K562 (cell line): ENCODE data around the gene CD151.

ENCODE experiments used
- BRF2 ChIP-seq: IDR thresholded peaks from 3 replicates; pipeline ENCODE4 v1.6.1; 2011; ENCODE audit warnings: borderline replicate concordance, mild to moderate bottlenecking; ENCODE audit not compliant: insufficient read length, insufficient read depth
- EZH2 ChIP-seq: IDR thresholded peaks from 2 replicates; pipeline ENCODE4 v1.6.1; 2012; ENCODE audit warnings: low read depth, mild to moderate bottlenecking, inconsistent platforms, low read length, borderline replicate concordance
- HDAC2 ChIP-seq: fragments of 450-650 bp; IDR thresholded peaks from 2 replicates; pipeline ENCODE4 v1.6.1; 2016; ENCODE audit warnings: mild to moderate bottlenecking
- HMG20A ChIP-seq: fragments of 450-650 bp; formaldehyde crosslinking; conservative IDR thresholded peaks from 2 replicates; pipeline ENCODE4 v1.4.0; 2020; ENCODE audit warnings: mild to moderate bottlenecking, mixed read lengths
- KLF16 ChIP-seq: IDR thresholded peaks from 2 replicates; pipeline ENCODE4 v1.6.1; 2016; ENCODE audit warnings: antibody characterized with exemption
- POLR2A ChIP-seq: fragments of 450-650 bp; conservative IDR thresholded peaks from 2 replicates; pipeline ENCODE4 v1.6.1; 2016
- POLR2AphosphoS5 ChIP-seq: IDR thresholded peaks from 2 replicates; pipeline ENCODE4 v1.6.1; 2011; ENCODE audit warnings: mild to moderate bottlenecking, low read depth, low read length, moderate library complexity; ENCODE audit not compliant: control insufficient read depth, insufficient read depth
- RFX5 ChIP-seq: IDR thresholded peaks from 2 replicates; pipeline ENCODE4 v1.6.1; 2011; ENCODE audit warnings: low read depth, mild to moderate bottlenecking, improper control_type of control experiment, low read length
- TAL1 ChIP-seq: fragments of 450-650 bp; IDR thresholded peaks from 2 replicates; pipeline ENCODE4 v1.6.1; 2016; ENCODE audit warnings: mild to moderate bottlenecking
- TBP ChIP-seq: optimal IDR thresholded peaks from 2 replicates; pipeline ENCODE3; 2011; ENCODE audit warnings: low read depth, low read length, improper control_type of control experiment
- TEAD4 ChIP-seq, 2 experiments: sonication (generic) in 1 of 2; formaldehyde crosslinking in 1 of 2; IDR thresholded peaks; 2 replicates each; pipeline versions ENCODE4 v1.6.1 to v1.8.0; 2012 to 2022; ENCODE audit warnings: borderline replicate concordance in 1 of 2, inconsistent platforms in 1 of 2, low read length in 1 of 2, mild to moderate bottlenecking in 1 of 2, missing genetic modification reagents in 1 of 2
- TF ChIP-seq, protein P1 (sequence below), 2 experiments: fragments of 450-650 bp in 1 of 2; sonication (generic) in 1 of 2; formaldehyde crosslinking in 1 of 2; IDR thresholded peaks in 1 of 2; conservative IDR thresholded peaks in 1 of 2; 2 replicates each; pipeline versions ENCODE4 v1.6.1 to v1.8.1; 2016 to 2023; ENCODE audit warnings: mild to moderate bottlenecking in 2 of 2, moderate library complexity in 2 of 2, inconsistent platforms in 1 of 2, missing genetic modification reagents in 1 of 2
- TF ChIP-seq, protein P2 (sequence below): fragments of 450-650 bp; formaldehyde crosslinking; conservative IDR thresholded peaks from 2 replicates; pipeline ENCODE4 v1.4.0; 2022; ENCODE audit warnings: mild to moderate bottlenecking, missing genetic modification characterization
- TF ChIP-seq, protein P3 (sequence below), 3 experiments: IDR thresholded peaks in 2 of 3; conservative IDR thresholded peaks in 1 of 3; 2 replicates each; pipeline ENCODE4 v1.5.1; 2011 to 2012; ENCODE audit warnings: low read length in 3 of 3, mild to moderate bottlenecking in 3 of 3, control low read depth in 2 of 3, improper control_type of control experiment in 1 of 3, inconsistent platforms in 1 of 3, low read depth in 1 of 3, mixed read lengths in 1 of 3, moderate library complexity in 1 of 3; ENCODE audit not compliant: insufficient read depth in 2 of 3

- TF ChIP-seq, protein P1, sequence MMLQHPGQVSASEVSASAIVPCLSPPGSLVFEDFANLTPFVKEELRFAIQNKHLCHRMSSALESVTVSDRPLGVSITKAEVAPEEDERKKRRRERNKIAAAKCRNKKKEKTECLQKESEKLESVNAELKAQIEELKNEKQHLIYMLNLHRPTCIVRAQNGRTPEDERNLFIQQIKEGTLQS (IDR thresholded peaks at IDR 0.05): no peak
- TF ChIP-seq, protein P1 (CRISPR knock-in tag; conservative IDR thresholded peaks at IDR 0.05): no peak
- TF ChIP-seq POLR2AphosphoS5: no peak
- TF ChIP-seq, protein P2, sequence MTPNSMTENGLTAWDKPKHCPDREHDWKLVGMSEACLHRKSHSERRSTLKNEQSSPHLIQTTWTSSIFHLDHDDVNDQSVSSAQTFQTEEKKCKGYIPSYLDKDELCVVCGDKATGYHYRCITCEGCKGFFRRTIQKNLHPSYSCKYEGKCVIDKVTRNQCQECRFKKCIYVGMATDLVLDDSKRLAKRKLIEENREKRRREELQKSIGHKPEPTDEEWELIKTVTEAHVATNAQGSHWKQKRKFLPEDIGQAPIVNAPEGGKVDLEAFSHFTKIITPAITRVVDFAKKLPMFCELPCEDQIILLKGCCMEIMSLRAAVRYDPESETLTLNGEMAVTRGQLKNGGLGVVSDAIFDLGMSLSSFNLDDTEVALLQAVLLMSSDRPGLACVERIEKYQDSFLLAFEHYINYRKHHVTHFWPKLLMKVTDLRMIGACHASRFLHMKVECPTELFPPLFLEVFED (CRISPR knock-in tag): no peak
- no peak for TF ChIP-seq KLF16
- TF ChIP-seq, protein P3, sequence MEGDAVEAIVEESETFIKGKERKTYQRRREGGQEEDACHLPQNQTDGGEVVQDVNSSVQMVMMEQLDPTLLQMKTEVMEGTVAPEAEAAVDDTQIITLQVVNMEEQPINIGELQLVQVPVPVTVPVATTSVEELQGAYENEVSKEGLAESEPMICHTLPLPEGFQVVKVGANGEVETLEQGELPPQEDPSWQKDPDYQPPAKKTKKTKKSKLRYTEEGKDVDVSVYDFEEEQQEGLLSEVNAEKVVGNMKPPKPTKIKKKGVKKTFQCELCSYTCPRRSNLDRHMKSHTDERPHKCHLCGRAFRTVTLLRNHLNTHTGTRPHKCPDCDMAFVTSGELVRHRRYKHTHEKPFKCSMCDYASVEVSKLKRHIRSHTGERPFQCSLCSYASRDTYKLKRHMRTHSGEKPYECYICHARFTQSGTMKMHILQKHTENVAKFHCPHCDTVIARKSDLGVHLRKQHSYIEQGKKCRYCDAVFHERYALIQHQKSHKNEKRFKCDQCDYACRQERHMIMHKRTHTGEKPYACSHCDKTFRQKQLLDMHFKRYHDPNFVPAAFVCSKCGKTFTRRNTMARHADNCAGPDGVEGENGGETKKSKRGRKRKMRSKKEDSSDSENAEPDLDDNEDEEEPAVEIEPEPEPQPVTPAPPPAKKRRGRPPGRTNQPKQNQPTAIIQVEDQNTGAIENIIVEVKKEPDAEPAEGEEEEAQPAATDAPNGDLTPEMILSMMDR (IDR thresholded peaks at IDR 0.05 in 2 of 3, conservative IDR thresholded peaks at IDR 0.05 in 1 of 3; ENCODE audit: insufficient read depth in 2 of 3, low read depth in 1 of 3, low read length in 3 of 3): no peak
- no peak for TF ChIP-seq TEAD4 (IDR thresholded peaks at IDR 0.05; ENCODE audit: low read length)
- TF ChIP-seq TEAD4 (CRISPR knock-in tag; IDR thresholded peaks at IDR 0.05; ENCODE audit: borderline replicate concordance): no peak
- TF ChIP-seq TBP: no peak
- no peak for TF ChIP-seq EZH2
- TF ChIP-seq HDAC2: no peak
- no peak for TF ChIP-seq POLR2A
- TF ChIP-seq BRF2: no peak
- no peak for TF ChIP-seq HMG20A
- no peak for TF ChIP-seq TAL1
- TF ChIP-seq RFX5: no peak
Observed at GRCh38 chr11:868394-868793, 35.6 kb downstream of the CD151 start.
